ENCODE results near the gene PI3. TPM values are rescaled to one million over a fixed set of nuclear protein-coding genes. Genes with fewer than 3 reads are reported as not detected.
"Not testable (repeated sequence)": the region's sequence is repeated elsewhere in the genome, so short reads cannot be mapped to it uniquely, and the experiment has no call there.

The PI3 gene, protein sequence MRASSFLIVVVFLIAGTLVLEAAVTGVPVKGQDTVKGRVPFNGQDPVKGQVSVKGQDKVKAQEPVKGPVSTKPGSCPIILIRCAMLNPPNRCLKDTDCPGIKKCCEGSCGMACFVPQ
- not detected for total RNA-seq

DNA sequence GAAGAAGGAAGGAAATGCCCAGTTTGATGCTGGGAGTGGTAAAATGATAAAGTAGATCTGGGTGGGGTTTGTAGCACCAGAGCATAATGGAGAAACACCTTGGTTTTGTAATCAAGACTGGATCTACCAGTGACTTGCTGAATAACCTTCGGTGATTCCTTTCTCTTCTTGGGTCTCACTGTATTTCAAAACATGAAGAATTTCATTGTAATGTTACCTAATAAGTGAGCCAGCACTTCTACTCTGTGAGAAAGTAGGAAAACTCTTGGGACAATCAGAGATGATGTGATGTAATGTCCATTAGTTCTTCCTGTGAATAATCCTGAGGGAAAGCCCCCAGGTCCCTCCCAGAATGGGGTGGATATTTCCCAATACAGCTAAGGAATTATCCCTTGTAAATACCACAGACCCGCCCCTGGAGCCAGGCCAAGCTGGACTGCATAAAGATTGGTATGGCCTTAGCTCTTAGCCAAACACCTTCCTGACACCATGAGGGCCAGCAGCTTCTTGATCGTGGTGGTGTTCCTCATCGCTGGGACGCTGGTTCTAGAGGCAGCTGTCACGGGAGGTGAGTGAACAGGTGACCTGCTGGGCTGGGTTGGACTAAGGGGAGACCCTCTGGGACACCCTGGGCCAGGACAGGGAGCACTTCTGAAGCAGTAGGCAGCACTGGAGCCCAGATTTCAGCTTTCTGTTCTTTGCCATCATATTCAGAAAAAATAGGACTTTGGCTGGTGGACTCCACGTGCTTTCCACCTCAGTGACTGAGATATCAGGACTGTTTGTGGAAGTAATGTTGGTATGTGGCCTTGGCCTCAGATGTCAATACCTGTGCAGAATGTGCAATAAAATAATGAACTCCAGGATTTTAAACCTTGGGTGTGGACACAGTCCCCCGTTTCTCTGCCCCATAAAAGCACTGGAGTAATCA lies at the start of gene PI3:
TSS of gene PI3 (plus strand) at position 469 of the 931 bp plus-strand sequence. CDS start at position 490, 21 bp downstream.
- ATAC-seq (ENCODE audit: low read depth) (no peak), DNase-seq (no peak)
- no peak within 1 kb of the TSS for H3K27ac Mint-ChIP-seq
- POLR2A ChIA-PET, result no interaction called here
- no peaks in the 10 kb centered on the region for H3K9me3 Mint-ChIP-seq
- no peak within 1 kb of the TSS for H3K4me3 Mint-ChIP-seq
- peaks cover 1% of the 10 kb centered on the region for H3K4me1 Mint-ChIP-seq
- no peaks in the 10 kb centered on the region for H3K36me3 Mint-ChIP-seq
- H3K27me3 Mint-ChIP-seq, result peaks cover 24% of the 10 kb centered on the region

DNA sequence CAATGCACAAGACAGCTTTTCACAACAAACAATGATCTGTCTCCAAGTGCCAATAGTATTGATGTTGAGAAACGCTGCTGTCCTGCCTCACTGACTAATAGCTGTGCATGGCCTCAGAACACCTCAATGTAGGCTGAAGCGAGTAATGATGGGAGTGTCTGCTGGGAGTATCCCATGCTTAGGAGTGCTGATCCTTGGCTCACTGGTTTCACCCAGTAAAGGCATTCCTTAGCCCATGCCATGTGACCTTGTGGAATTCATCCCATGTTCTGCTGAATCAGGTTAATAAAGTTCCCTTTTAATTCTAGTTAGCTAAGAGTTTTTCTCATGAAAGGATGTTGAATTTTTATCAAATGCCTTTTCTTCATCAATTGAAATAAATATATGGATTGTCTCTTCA lies 46.6 kb upstream of the PI3 start:
- ATAC-seq (ENCODE audit: low read depth) (no peak), DNase-seq (no peak)
- no peaks in the 10 kb centered on the region for H3K9me3 Mint-ChIP-seq
- no peaks in the 10 kb centered on the region for H3K4me1 Mint-ChIP-seq
- H3K36me3 Mint-ChIP-seq, result no peaks in the 10 kb centered on the region
- no peak overlapping the region for H3K4me3 Mint-ChIP-seq
- no peak overlapping the region for H3K27ac Mint-ChIP-seq
- POLR2A ChIA-PET, result no interaction called here
- peaks cover 40% of the 10 kb centered on the region for H3K27me3 Mint-ChIP-seq

DNA sequence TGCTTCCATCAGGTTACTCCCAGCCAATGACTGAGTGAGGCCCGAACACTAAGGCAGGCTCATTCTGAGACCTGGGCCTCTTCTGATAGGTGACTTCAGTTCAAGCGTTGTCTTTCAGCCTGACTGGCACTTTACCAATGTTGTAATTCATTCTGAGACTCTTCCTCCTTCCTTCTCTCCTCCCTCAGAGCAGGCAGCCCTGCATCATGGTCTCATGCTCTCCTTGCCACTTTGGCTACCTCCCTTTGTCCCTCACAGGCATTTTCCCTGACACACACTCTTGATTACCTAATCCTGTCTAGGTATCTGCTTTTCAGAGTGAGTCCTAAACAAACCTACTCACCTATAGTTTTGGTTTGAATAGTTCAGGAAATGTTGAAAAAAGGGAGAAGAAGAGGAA lies 37.8 kb upstream of the PI3 start:
- H3K9me3 Mint-ChIP-seq, result no peaks in the 10 kb centered on the region
- H3K4me3 Mint-ChIP-seq, result no peak overlapping the region
- POLR2A ChIA-PET, result no interaction called here
- H3K4me1 Mint-ChIP-seq, result no peaks in the 10 kb centered on the region
- no peak overlapping the region for H3K27ac Mint-ChIP-seq
- no peak for DNase-seq
- peaks cover 23% of the 10 kb centered on the region for H3K27me3 Mint-ChIP-seq
- no peak for ATAC-seq (ENCODE audit: low read depth)
- H3K36me3 Mint-ChIP-seq, result no peaks in the 10 kb centered on the region

DNA sequence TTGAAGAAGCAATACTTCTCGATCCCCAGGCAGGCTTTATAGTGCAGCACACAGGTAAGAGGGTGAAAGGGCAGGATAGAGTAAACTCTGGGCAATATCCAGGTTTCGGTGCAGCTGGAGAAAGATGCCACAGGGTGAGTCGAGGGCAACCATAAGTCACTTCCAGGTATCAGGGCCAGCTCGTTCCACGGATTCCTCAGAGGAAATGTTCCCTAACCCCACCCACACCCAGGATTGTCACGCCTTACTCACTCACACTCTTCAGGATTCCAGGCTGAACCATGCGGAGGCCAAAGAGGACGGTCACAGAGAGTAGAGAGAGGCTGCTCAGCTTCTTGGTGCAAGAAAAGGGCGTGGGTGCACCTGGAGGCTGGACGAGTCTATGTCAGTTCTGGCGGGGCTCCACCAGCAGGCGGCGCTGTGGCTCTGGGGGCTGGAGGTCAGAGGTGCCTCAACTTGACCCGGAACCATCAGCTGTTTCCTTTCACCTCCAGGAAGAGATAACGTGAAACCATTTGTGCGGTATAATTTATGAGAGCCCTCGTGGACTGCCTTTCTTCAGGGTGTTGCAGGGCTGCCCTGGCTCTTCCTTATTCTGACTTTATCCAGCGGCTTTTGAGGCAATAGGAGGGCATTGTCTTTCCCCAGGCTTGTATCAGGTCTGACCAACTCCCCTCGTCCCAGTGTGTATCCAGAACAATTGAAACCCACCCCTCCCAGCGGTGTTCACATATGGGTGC lies 36.0 kb upstream of the PI3 start:
- POLR2A ChIA-PET, result no interaction called here
- DNase-seq, result peak; percentile 75
- peak; percentile 54 for ATAC-seq (ENCODE audit: low read depth)
- peaks cover 9% of the 10 kb centered on the region for H3K27me3 Mint-ChIP-seq
- no peaks in the 10 kb centered on the region for H3K4me1 Mint-ChIP-seq
- no peak overlapping the region for H3K27ac Mint-ChIP-seq
- H3K36me3 Mint-ChIP-seq, result no peaks in the 10 kb centered on the region
- no peaks in the 10 kb centered on the region for H3K9me3 Mint-ChIP-seq
- no peak overlapping the region for H3K4me3 Mint-ChIP-seq

DNA sequence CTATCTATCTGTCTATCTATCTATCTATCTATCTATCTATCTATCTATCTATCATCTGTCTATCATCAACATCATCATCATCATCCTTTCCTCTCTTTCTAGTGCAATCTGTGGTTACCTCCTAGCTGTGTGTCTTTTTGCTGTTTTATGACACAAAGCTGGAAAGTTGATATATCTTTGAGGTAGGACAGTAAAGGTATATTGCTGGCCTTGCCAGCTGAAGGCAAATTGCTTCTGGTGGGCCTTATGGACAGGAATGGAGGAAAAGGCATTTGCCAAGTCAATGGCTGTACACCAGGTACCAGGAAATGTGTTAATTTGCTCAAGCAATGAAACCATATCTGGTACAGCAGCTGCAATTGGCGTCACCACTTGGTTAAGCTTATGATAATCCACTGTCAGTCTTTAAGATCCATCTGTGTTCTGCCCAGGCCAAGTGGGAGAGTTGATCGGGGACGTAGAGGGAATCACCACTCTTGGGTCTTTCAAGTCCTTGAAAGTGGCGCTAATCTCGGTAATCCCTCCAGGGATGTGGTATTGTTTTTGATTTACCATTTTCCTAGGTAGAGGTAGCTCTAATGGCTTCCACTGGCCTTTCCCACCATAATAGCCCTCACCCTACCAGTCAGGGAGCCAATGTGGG lies 34.8 kb upstream of the PI3 start:
- peaks cover 11% of the 10 kb centered on the region for H3K27me3 Mint-ChIP-seq
- POLR2A ChIA-PET; DNase-seq; ATAC-seq (ENCODE audit: low read depth); H3K4me1 Mint-ChIP-seq; H3K4me3 Mint-ChIP-seq; H3K27ac Mint-ChIP-seq; H3K36me3 Mint-ChIP-seq; H3K9me3 Mint-ChIP-seq: not testable (repeated sequence)

DNA sequence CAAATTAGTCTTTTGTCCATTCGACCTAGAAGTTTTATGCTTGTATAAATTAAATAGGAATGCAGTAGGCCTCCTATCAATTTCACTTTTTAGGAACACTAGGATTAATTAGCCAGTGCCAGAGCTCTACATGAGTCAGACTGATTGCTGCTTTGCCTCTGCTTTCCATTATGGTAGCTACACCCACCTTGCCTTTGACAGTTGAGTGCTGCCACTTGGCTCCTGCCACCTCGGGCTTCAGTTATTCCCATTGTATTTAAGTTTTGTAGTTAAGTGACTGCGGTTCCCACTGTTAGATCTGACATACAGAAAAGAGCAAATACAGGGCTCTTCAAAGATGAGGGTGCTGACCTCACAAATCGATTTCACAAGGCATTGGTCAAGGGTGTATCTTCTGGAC lies 33.9 kb upstream of the PI3 start:
- H3K36me3 Mint-ChIP-seq, result no peaks in the 10 kb centered on the region
- DNase-seq (no peak), ATAC-seq (ENCODE audit: low read depth) (no peak)
- H3K27me3 Mint-ChIP-seq, result peaks cover 21% of the 10 kb centered on the region
- no peak overlapping the region for H3K4me3 Mint-ChIP-seq
- POLR2A ChIA-PET, result no interaction called here
- H3K4me1 Mint-ChIP-seq, result no peaks in the 10 kb centered on the region
- no peak overlapping the region for H3K27ac Mint-ChIP-seq
- no peaks in the 10 kb centered on the region for H3K9me3 Mint-ChIP-seq

DNA sequence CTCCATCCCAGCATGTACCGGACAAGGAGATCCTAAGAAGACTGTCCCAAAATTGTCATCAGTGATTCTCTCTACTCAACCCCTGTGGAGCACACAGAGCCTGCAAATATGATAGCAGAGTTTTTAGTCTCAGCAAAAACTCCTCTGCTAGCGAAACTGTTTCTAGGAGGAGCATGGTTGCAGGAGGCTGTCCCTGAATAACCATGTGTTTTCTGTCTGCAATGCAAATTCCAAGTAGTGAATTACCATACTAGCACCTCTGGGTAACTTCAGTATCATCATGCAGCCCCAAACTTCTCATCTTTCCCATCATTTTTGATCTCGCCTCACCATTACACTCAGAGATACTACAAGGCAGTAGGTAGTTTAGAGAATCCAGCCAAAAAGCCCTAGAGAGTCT lies 25.6 kb upstream of the PI3 start:
- Mint-ChIP-seq H3K4me1 (peaks cover 2% of the 10 kb centered on the region), H3K27ac (no peak overlapping the region), H3K4me3 (no peak overlapping the region), H3K9me3 (no peaks in the 10 kb centered on the region), H3K36me3 (no peaks in the 10 kb centered on the region), H3K27me3 (peaks cover 42% of the 10 kb centered on the region)
- POLR2A ChIA-PET, result no interaction called here
- no peak for DNase-seq
- ATAC-seq (ENCODE audit: low read depth), result no peak

DNA sequence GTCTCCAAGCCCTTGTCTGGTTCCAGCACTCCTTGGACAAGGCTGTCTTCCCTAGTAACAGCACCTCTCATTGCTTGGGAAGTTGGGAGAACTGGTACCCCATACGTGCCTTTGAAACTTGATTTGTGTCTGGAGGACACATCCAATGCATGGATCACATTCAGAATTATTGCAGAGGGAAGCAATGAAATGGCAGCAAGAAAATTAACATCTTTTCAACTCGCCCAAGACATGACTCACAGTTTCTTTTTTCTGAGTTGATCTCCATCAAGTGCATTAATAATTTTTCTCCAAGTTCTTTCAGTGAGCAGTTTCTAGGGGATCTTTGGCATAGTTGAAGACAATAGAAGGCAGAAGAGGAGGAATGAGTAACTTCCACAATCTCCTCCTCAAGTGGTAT lies 22.3 kb upstream of the PI3 start:
- no peak overlapping the region for H3K4me3 Mint-ChIP-seq
- ATAC-seq (ENCODE audit: low read depth), result no peak
- no peaks in the 10 kb centered on the region for H3K36me3 Mint-ChIP-seq
- POLR2A ChIA-PET, result no interaction called here
- H3K9me3 Mint-ChIP-seq, result no peaks in the 10 kb centered on the region
- peaks cover 2% of the 10 kb centered on the region for H3K4me1 Mint-ChIP-seq
- DNase-seq, result no peak
- H3K27me3 Mint-ChIP-seq, result peaks cover 29% of the 10 kb centered on the region
- H3K27ac Mint-ChIP-seq, result no peak overlapping the region

DNA sequence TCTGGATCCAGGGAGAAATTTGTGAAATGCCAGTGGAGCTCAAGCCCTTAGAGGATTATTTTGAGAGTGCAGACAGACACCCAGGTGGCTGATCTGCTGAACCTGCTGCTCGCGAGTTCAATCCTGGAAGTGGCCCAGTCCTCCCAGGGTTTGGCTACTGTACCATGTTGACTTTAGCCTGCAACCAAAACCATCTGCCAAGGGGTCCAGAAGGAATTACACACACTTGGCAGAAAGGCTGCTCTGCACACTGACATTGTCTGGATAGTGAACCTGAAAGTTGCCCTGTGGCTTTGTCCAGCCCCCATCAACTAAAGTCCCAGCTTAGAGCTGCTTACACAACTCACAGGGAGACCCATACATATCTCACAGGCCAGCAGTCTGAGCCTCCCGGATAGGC lies 21.6 kb upstream of the PI3 start:
- H3K27me3 Mint-ChIP-seq, result peaks cover 23% of the 10 kb centered on the region
- no peaks in the 10 kb centered on the region for H3K36me3 Mint-ChIP-seq
- peaks cover 2% of the 10 kb centered on the region for H3K4me1 Mint-ChIP-seq
- H3K4me3 Mint-ChIP-seq, result no peak overlapping the region
- POLR2A ChIA-PET, result no interaction called here
- ATAC-seq (ENCODE audit: low read depth) (no peak), DNase-seq (no peak)
- H3K9me3 Mint-ChIP-seq, result no peaks in the 10 kb centered on the region
- no peak overlapping the region for H3K27ac Mint-ChIP-seq

DNA sequence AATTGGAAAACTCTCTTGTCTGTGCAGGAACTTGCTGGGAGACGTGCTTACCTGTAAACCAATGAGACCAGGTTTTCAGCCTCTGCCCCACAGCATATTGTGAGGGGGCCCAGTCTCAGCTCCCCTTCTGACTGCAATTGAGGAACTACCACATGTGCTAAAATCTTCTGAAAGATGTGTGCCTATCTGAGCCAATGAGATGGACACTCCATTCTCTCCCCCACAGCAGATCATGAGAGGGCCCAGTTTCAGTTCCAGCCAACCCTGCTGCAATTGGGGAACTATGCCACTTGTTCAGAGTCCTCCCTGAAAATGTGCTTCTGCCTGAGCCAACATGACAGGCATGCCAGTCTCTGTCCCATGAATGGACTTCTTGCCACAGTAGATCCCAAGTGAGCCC lies 20.9 kb upstream of the PI3 start:
- ATAC-seq (ENCODE audit: low read depth), result no peak
- no peaks in the 10 kb centered on the region for H3K36me3 Mint-ChIP-seq
- DNase-seq, result no peak
- H3K4me3 Mint-ChIP-seq, result no peak overlapping the region
- no peak overlapping the region for H3K27ac Mint-ChIP-seq
- POLR2A ChIA-PET, result no interaction called here
- peaks cover 25% of the 10 kb centered on the region for H3K27me3 Mint-ChIP-seq
- peaks cover 2% of the 10 kb centered on the region for H3K4me1 Mint-ChIP-seq
- no peaks in the 10 kb centered on the region for H3K9me3 Mint-ChIP-seq

DNA sequence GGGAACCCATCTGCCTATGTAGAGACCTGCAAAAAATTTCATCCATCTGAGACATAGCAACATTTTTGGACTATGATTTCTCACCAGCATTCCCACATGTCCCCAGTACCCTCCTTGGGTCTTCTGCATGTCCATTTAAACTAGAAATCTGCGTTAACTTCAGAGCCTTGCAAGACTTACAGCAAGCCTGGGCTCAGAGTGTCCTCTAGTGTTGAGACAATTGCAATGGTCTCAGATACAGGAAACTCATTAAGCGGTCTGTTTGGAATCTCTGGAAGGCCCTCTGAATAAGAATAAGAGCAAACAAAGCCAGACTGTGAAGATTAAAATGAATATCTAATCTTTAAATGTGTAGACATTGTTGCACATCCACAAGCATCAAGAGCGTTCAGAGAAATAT lies 20.5 kb upstream of the PI3 start:
- no peak for ATAC-seq (ENCODE audit: low read depth)
- DNase-seq, result no peak
- POLR2A ChIA-PET, result no interaction called here
- H3K4me1 Mint-ChIP-seq, result peaks cover 2% of the 10 kb centered on the region
- H3K36me3 Mint-ChIP-seq, result no peaks in the 10 kb centered on the region
- no peak overlapping the region for H3K27ac Mint-ChIP-seq
- H3K27me3 Mint-ChIP-seq, result peaks cover 26% of the 10 kb centered on the region
- peaks cover 3% of the 10 kb centered on the region for H3K9me3 Mint-ChIP-seq
- no peak overlapping the region for H3K4me3 Mint-ChIP-seq

DNA sequence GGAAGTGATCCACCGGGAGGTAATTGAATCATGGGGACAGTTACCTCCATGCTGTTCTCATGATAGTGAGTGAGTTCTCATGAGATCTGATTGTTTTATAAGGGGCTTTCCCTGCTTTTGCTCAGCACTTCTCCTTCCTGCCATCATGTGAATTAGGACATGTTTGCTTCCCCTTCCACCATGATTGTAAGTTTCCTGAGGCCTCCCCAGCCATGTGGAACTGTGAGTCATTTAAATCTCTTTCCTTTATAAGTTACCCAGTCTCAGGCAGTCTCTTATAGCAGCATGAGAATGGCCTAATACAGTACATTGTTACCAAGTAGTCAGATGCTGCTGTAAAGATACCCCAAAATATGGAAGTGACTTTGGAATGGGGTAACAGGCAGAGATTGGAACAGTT lies 19.9 kb upstream of the PI3 start:
- DNase-seq; H3K4me1 Mint-ChIP-seq; ATAC-seq (ENCODE audit: low read depth); H3K36me3 Mint-ChIP-seq; H3K27ac Mint-ChIP-seq; H3K4me3 Mint-ChIP-seq; POLR2A ChIA-PET; H3K9me3 Mint-ChIP-seq: not testable (repeated sequence)
- H3K27me3 Mint-ChIP-seq, result peaks cover 28% of the 10 kb centered on the region

DNA sequence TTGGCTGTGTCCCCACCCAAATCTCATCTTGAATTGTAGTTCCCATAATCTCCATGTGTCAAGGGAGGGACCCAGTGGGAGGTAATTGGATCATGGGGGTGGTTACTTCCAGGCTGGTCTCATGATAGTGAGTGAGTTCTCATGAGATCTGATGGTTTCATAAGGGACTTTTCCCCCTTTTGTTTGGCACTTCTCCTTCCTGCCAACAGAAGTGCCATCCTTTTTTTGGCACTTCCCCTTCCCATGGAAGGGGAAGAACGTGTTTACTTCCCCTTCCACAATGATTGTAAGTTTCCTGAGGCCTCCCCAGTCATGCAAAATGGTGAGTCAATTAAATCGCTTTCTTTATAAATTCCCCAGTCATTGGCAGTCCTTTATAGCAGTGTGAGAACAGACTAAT lies 18.0 kb upstream of the PI3 start:
- Mint-ChIP-seq H3K27me3 (peaks cover 26% of the 10 kb centered on the region), H3K9me3 (peaks cover 3% of the 10 kb centered on the region), H3K36me3 (no peaks in the 10 kb centered on the region), H3K4me1 (no peaks in the 10 kb centered on the region), H3K27ac (no peak overlapping the region), H3K4me3 (no peak overlapping the region)
- POLR2A ChIA-PET, result no interaction called here
- ATAC-seq (ENCODE audit: low read depth) (no peak), DNase-seq (no peak)

All from activated naive CD8-positive, alpha-beta T cell treated with anti-CD3 and anti-CD28 coated beads, Interleukin-2, amount 10 ng/mL, durations not matched to agents 7 days and 5 days (primary cell).